Measurements from ENCODE around the gene SCUBE1. TPM values are rescaled to one million over a fixed set of nuclear protein-coding genes. Genes with fewer than 3 reads are reported as not detected.

The SCUBE1 gene
- total RNA-seq, 1 experiment from 2014 or later = not detected

DNA sequence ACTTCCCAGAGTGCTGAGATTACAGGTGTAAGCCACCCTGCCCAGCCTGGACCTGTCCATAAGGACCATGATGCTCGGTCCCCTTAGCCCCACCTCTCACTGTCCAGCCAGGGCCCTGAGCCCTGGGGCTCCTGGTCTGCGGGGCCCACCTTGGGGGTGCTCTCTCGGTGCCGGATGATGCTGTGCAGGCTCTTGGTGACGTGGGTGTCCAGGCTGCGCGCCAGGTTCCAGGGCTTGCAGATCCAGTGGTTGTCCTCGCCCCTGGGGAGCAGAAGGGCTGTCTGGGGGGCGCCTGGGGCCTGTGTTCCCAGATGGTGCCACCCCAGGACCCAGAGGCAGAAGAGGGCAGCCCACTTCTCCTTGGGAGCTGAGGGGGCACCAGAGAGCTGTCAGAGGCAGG is 169.6 kb downstream of the SCUBE1 start:
- CTCF ChIA-PET = no interaction called here
- Histone ChIP-seq H3K4me3 (ENCODE audit: low read depth in 2 of 2, low read length in 2 of 2) (no peak overlapping the region), H3K9me3 (ENCODE audit: control insufficient read depth, insufficient read depth, low read depth, low read length) (no peaks in the 10 kb centered on the region), H3K27me3 (ENCODE audit: control insufficient read depth, insufficient read depth, low read length) (no peaks in the 10 kb centered on the region), H3K27ac (ENCODE audit: low read length) (no peak overlapping the region), H3K36me3 (ENCODE audit: control insufficient read depth, insufficient read depth, low read length) (no peaks in the 10 kb centered on the region), H3K4me1 (ENCODE audit: control insufficient read depth, insufficient read depth, low read length) (no peaks in the 10 kb centered on the region)
- ATAC-seq (no peak), DNase-seq (ENCODE audit: low read depth, low spot score) (no peak)
- no TSS peak for BruUV-seq (replicated peaks)
- POLR2A ChIA-PET = no interaction called here
- no peak for TF ChIP-seq POLR2AphosphoS5 (IDR thresholded peaks at IDR 0.05; ENCODE audit: low read depth, low read length)
- TF ChIP-seq SIN3A (IDR thresholded peaks at IDR 0.05; ENCODE audit: borderline replicate concordance, insufficient read depth, low read depth, low read length) = no peak
- TF ChIP-seq, protein P1, sequence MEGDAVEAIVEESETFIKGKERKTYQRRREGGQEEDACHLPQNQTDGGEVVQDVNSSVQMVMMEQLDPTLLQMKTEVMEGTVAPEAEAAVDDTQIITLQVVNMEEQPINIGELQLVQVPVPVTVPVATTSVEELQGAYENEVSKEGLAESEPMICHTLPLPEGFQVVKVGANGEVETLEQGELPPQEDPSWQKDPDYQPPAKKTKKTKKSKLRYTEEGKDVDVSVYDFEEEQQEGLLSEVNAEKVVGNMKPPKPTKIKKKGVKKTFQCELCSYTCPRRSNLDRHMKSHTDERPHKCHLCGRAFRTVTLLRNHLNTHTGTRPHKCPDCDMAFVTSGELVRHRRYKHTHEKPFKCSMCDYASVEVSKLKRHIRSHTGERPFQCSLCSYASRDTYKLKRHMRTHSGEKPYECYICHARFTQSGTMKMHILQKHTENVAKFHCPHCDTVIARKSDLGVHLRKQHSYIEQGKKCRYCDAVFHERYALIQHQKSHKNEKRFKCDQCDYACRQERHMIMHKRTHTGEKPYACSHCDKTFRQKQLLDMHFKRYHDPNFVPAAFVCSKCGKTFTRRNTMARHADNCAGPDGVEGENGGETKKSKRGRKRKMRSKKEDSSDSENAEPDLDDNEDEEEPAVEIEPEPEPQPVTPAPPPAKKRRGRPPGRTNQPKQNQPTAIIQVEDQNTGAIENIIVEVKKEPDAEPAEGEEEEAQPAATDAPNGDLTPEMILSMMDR (IDR thresholded peaks at IDR 0.05) = no peak
- no peak for TF ChIP-seq TCF7L2 (IDR thresholded peaks at IDR 0.05; ENCODE audit: low read depth, low read length)
- TF ChIP-seq, protein P2, sequence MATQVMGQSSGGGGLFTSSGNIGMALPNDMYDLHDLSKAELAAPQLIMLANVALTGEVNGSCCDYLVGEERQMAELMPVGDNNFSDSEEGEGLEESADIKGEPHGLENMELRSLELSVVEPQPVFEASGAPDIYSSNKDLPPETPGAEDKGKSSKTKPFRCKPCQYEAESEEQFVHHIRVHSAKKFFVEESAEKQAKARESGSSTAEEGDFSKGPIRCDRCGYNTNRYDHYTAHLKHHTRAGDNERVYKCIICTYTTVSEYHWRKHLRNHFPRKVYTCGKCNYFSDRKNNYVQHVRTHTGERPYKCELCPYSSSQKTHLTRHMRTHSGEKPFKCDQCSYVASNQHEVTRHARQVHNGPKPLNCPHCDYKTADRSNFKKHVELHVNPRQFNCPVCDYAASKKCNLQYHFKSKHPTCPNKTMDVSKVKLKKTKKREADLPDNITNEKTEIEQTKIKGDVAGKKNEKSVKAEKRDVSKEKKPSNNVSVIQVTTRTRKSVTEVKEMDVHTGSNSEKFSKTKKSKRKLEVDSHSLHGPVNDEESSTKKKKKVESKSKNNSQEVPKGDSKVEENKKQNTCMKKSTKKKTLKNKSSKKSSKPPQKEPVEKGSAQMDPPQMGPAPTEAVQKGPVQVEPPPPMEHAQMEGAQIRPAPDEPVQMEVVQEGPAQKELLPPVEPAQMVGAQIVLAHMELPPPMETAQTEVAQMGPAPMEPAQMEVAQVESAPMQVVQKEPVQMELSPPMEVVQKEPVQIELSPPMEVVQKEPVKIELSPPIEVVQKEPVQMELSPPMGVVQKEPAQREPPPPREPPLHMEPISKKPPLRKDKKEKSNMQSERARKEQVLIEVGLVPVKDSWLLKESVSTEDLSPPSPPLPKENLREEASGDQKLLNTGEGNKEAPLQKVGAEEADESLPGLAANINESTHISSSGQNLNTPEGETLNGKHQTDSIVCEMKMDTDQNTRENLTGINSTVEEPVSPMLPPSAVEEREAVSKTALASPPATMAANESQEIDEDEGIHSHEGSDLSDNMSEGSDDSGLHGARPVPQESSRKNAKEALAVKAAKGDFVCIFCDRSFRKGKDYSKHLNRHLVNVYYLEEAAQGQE (IDR thresholded peaks at IDR 0.05; ENCODE audit: insufficient read depth in 1 of 2, low read depth in 2 of 2, low read length in 1 of 2) = no peak
- in situ Hi-C loops (cut with HindIII; ENCODE audit: low pct_unique_long_range_greater_than_20kb, low sequenced_read_pairs) (no loop called here), intact Hi-C loops (cut with micrococcal nuclease; ENCODE audit: unreplicated experiment) (no loop called here)

DNA sequence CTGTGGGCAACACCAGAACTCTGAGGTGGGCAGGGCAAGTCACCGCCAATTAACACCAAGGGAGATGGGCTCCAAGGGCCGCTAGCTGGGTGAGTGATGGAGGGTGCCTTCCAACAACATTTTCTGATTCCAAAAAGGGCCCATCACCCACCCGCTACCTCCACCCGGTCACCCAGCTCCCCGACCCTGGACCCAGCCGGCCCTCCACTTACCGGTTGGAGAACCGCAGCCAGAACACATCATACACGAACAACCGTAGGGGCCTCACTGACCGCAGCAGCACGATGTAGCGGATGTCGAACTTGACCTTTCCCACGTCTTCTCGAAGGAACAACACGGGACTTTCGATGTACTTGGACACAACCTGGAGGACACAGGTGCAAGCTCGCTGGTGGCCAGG is 171.0 kb downstream of the SCUBE1 start:
- no TSS peak for BruUV-seq (replicated peaks)
- no peak for TF ChIP-seq TCF7L2 (IDR thresholded peaks at IDR 0.05; ENCODE audit: low read depth, low read length)
- TF ChIP-seq, protein P2 (IDR thresholded peaks at IDR 0.05; ENCODE audit: insufficient read depth in 1 of 2, low read depth in 2 of 2, low read length in 1 of 2) = no peak
- no peak for TF ChIP-seq SIN3A (IDR thresholded peaks at IDR 0.05; ENCODE audit: borderline replicate concordance, insufficient read depth, low read depth, low read length)
- TF ChIP-seq, protein P1 (IDR thresholded peaks at IDR 0.05) = no peak
- no peak for TF ChIP-seq POLR2AphosphoS5 (IDR thresholded peaks at IDR 0.05; ENCODE audit: low read depth, low read length)
- ATAC-seq (no peak), DNase-seq (ENCODE audit: low read depth, low spot score) (no peak)
- Histone ChIP-seq H3K27ac (ENCODE audit: low read length) (no peak overlapping the region), H3K4me1 (ENCODE audit: control insufficient read depth, insufficient read depth, low read length) (no peaks in the 10 kb centered on the region), H3K36me3 (ENCODE audit: control insufficient read depth, insufficient read depth, low read length) (no peaks in the 10 kb centered on the region), H3K9me3 (ENCODE audit: control insufficient read depth, insufficient read depth, low read depth, low read length) (no peaks in the 10 kb centered on the region), H3K27me3 (ENCODE audit: control insufficient read depth, insufficient read depth, low read length) (no peaks in the 10 kb centered on the region), H3K4me3 (ENCODE audit: low read depth in 2 of 2, low read length in 2 of 2) (no peak overlapping the region)
- intact Hi-C loops (cut with micrococcal nuclease; ENCODE audit: unreplicated experiment) (no loop called here), in situ Hi-C loops (cut with HindIII; ENCODE audit: low pct_unique_long_range_greater_than_20kb, low sequenced_read_pairs) (no loop called here)
- ChIA-PET POLR2A (interaction anchor here (0.6 kb wide), 1 partner anchor 20 kb away, joined by 11 read pairs; no protein-coding TSS in a partner anchor), CTCF (no interaction called here)
